Right ventricle myocardium inferior (tissue), 1 donor: ENCODE results near the gene GSE1. TPM values are rescaled to one million over a fixed set of nuclear protein-coding genes. Genes with fewer than 3 reads are reported as not detected.

Experiments
- ATAC-seq: fragments of 200-7000 bp; cut with Tn5 transposase; one replicate; pipeline ENCODE4 v1.9.1; 2020; ENCODE audit warnings: mild to moderate bottlenecking, moderate library complexity
- DNase-seq: peaks from one replicate; pipeline ENCODE4 v3.0.0; 2021; ENCODE audit errors: missing footprints
- intact Hi-C: fragments of 100-400 bp; cut with DNase I; formaldehyde crosslinking; loops from one replicate; pipeline ENCODE4 v1.11.0; 2022
- total RNA-seq: library from RNA; stranded (reverse); fragmentation: NEBNext Ultra II Directional; extraction: Animal tissue kit (Norgen Biotek cat#: 25700); gene quantifications from one replicate; pipeline ENCODE4 v1.2.1, GENCODE V29; 2021
- donor health status: DM: no; HTN: yes; CAD: no; lungs with severe emphysema.

The GSE1 gene
- total RNA-seq, 1 donor from 2014 or later: 28.9 TPM

DNA sequence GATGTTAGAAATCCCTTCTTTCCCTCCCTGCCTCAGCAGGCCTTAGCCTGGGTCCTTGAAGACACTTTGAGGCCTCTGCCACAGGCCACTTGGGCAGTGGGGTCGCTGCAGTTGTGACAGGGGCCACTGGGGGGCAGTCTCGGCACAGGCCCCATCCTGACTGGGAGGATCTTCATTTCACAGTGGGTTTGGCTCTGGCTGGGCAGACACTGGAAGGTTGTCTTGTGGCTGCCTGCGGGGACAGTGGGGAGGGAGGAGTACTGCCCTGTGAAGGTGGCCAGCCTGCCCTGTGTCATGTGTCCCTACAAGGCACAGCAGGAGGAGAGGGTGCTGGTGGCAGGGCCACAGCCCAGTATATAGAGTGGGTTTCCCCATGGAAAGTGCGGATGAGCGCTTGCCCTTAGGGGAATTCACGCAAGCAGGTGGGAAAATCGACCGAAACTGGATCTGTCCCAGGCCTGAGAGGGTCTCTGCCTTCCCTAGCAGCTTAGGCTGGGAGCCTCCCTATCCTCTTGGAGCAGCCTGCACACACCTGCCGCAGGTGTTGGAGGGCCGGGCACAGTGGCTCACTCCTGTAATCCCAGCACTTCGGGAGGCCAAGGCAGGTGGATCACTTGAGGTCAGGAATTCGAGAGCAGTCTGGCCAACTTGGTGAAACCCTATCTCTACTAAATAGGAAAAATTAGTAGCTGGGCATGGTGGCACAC is 46.8 kb downstream of the GSE1 start:
- DNase-seq: peak; percentile 76
- intact Hi-C loops: loop anchor here (1.0 kb wide), 1 partner anchor 58 kb away; no protein-coding TSS in a partner anchor
- ATAC-seq: peak; percentile 91

DNA sequence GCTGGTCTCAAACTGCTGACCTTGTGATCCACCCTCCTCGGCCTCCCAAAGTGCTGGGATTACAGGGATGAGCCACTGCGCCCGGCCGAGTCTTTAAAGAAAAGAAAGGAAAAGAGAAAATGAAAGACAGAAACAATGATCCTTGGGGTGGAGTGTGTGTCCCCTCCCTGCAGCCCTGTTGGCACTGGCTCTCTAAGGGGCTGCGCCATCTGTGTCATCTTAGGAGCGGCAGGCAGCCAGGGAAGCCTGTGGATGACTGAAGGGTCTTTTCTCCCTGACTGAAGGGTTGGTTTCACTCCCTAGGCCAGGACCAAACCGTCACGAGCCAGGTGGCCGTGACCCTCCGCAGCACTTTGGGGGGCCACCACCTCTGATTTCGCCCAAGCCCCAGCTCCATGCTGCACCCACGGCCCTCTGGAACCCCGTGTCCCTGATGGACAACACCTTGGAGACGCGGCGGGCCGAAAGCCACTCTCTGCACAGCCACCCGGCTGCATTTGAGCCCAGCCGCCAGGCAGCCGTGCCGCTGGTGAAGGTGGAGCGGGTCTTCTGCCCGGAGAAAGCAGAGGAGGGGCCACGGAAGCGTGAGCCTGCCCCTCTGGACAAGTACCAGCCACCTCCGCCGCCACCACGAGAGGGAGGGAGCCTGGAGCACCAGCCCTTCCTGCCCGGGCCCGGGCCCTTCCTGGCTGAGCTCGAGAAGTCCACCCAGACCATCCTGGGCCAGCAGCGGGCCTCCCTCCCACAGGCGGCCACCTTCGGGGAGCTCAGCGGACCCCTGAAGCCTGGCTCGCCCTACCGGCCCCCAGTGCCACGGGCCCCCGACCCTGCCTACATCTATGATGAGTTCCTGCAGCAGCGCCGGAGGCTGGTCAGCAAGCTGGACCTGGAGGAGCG is 48.0 kb downstream of the GSE1 start:
- ATAC-seq (no peak), DNase-seq (peak; percentile 53)
- intact Hi-C loops: no loop called here

DNA sequence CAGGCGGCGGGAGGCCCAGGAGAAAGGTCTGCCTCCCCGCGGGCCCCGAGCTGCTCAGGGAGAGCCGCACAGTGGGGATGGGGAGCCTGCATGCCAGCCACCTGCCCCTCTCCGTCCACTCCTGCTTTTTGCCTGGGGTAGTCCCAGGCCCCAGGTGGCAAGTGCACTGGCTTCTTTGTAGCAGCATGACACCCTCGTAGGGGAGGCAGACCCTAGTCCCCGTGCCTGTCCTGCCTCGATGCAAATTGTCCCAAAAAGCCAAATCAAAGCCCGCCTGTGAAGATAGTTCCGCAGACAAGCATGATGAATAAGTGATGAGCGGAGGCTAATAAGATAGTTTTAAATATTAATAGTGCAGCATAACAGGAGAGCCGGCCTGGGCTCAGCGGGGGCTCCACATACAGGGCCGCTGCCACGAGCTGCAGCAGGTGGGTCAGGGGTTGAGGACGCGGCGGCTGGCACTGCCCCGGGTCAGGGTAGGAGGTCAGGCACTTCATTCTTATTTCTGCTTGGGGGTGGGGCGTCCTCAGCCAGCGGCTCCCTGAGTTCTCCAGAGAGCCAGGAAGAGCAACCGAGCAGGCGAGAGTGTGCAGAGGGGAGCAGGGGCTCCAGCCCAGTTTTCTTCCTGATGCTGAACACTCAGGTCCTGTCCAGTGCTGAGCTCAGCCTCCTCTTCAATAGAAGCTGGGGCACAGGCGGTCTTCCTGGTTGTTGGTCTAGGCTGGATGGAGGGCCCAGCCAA is 48.8 kb downstream of the GSE1 start:
- ATAC-seq: no peak
- intact Hi-C loops: no loop called here
- DNase-seq: peak; percentile 46

DNA sequence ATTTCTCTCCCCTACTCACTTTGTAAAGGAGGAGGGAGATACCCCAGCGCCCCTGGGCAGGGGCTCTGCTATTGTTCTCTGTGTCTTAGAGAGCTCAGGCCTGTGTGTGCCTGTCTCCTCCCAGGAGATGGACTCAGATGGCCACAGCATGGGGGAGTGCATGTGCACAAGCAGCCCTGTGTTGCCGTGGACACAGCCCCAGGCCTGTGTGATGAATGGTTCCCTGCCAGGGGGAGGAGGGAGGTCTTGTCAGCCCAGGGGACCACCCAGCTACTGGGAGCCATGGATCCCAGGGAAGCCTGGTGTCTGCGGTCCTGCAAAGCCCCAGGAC is 49.3 kb downstream of the GSE1 start:
- intact Hi-C loops: no loop called here
- DNase-seq: no peak

DNA sequence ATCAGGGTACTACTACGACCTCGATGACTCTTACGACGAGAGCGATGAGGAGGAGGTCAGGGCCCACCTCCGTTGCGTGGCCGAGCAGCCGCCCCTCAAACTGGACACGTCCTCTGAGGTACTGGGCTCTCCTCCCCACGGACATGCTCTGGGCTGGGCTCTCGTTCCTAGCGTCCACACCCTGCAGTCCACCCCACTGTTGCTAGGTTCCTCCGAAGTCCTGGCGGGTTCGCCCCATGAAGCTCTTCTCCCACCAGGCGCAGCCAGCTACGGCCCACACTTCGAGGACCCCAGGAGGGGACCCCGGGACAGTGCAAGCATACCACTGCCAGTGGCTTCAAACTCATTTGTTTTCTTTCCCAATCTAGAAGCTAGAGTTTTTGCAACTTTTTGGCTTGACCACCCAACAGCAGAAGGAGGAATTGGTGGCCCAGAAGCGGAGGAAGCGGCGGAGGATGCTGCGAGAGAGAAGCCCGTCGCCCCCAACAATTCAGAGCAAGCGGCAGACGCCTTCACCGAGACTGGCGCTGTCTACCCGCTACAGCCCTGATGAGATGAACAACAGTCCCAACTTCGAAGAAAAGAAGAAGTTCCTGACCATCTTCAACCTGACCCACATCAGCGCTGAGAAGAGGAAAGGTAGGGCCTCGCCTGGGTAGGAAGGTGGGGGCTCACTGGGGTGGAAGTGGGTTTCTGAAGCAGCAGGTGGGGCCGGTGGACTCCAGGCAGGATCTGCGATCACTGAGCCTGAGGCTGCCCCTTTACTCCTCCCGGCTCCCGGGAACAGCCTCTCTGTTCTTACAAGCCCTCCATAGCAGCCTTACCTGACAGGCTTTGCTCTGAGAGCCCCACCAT is 50.1 kb downstream of the GSE1 start:
- intact Hi-C loops: no loop called here
- ATAC-seq: no peak
- no peak for DNase-seq

More for the DNA sequence above, 49.3 kb downstream of the GSE1 start:
- ATAC-seq: no peak

DNA sequence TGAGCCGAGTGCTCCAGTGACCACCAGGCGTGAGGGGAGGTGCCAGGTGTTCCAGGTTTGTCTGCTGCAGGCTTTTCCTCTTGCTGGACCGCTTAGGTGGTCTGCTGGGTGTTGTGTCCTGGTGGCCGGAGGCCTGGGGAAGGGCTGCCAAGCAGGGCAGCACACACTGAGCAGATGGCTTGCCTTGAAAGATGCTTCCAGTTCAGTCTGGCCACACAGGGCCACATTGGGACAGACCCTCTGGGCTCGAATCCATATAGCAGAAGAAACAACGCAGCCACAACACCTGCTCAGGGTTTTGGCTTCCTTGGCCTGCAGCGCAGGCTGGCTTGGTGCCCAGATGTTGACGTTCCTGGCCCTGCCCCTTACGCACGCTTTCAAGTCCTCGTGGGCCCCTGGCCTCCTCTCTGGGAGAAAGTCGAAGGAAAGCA is 50.8 kb downstream of the GSE1 start:
- no peak for DNase-seq
- intact Hi-C loops: no loop called here
- ATAC-seq: no peak

DNA sequence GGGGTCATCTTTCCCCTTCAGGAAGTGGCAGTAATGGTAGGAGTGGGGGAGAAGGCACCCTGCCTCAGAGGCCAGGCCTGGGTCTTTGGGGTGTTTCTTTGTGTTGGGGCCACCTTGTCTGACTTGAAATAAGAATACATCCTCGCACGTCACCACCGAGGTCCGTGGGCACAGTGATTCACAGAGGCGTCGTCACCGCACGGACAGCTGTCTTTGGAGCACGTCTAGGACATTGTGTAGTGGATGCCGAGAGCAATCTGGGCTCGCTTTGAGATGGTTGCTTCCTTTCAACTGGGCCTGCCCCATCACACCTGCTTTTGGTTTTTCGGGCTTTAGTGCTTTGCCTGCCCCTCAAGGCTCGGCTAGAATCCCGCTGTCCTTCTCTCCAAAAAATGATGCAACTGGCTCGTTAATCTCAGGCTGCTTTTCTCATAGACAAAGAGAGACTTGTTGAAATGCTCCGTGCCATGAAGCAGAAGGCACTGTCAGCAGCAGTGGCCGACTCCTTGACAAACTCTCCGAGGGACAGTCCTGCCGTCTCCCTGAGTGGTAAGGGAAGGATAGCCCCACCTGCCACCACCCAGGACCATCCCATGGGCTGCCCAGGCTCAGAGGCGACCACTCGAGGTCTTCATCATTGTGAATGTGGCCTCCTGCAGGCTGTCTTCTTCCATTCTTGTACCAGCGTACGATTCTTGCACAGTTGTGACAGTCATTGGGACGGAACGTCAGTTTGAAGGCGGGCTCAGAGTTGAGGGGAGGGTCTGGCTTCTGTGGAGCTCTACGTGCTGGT is 51.7 kb downstream of the GSE1 start:
- ATAC-seq: no peak
- DNase-seq: no peak
- intact Hi-C loops: no loop called here

DNA sequence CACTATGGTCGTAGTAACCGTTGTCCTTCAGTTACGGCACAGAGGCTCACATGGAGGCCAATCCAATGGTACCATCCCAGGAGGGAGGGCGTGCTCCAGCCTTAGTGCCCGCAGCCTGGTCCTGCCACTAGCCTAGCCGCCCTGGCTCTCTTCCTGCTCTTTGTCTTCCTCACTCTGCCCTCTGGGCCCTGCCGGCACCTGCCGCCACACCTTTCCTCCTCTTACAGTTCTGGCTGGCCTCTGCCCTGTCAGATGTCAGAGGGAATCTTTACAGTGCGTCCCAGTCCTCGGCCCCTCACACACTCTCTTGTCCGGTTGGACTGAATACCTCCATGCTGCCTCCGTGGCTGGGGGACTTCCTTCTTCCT is 52.2 kb downstream of the GSE1 start:
- ATAC-seq (no peak), DNase-seq (no peak)
- intact Hi-C loops: no loop called here

DNA sequence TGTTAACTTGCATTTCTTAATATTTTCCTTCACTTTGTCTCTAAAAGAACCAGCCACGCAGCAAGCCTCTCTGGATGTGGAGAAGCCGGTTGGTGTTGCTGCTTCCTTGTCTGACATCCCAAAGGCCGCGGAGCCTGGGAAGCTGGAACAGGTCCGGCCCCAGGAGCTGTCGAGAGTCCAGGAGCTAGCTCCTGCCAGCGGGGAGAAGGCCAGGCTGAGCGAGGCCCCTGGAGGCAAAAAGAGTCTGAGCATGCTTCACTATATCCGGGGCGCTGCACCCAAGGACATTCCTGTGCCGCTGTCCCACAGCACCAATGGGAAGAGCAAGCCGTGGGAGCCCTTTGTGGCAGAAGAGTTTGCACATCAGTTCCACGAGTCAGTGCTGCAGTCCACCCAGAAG is 52.8 kb downstream of the GSE1 start:
- DNase-seq (no peak), ATAC-seq (no peak)
- intact Hi-C loops: no loop called here

DNA sequence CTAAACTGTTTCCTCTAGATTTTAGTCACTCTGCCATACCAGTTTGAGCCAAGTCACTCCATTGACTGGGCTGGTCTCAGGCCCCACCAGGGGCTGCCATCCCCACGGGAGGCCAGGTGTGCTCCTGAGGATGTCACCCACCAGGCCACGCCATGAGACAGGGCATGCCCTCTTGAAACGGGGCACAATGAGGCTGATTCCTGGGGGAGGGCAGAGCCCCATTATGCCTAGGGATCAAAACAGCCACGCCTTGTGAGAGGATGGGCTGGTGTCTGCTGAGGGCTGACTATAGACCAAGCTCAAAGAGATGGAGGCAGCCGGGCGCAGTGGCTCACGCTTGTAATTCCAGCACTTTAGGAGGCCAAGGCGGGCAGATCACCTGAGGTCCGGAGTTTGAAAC is 54.1 kb downstream of the GSE1 start:
- ATAC-seq (no peak), DNase-seq (no peak)

DNA sequence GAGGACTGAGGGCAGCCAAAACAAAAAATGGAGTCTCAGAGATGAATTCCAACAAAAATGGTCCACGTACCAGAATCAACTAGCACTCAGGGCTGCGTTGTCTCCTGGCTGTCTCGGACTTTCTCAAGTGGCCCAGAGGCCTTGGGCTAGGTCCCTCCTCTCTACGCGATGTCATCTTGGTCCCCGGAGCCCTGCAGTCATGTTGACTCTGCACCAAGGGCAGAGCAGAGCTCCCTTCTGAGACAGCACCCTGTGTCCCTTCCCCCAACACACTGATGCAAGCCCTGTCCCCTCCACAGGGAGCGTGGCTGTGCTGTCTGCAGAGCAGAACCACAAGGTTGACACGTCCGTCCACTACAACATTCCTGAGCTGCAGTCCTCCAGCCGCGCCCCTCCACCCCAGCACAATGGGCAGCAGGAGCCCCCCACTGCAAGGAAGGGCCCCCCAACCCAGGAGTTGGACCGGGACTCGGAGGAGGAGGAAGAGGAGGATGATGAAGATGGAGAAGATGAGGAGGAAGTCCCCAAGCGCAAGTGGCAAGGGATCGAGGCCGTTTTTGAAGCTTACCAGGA is 54.8 kb downstream of the GSE1 start:
- ATAC-seq: no peak
- intact Hi-C loops: no loop called here

More for the DNA sequence above, 54.1 kb downstream of the GSE1 start:
- intact Hi-C loops: no loop called here

DNA sequence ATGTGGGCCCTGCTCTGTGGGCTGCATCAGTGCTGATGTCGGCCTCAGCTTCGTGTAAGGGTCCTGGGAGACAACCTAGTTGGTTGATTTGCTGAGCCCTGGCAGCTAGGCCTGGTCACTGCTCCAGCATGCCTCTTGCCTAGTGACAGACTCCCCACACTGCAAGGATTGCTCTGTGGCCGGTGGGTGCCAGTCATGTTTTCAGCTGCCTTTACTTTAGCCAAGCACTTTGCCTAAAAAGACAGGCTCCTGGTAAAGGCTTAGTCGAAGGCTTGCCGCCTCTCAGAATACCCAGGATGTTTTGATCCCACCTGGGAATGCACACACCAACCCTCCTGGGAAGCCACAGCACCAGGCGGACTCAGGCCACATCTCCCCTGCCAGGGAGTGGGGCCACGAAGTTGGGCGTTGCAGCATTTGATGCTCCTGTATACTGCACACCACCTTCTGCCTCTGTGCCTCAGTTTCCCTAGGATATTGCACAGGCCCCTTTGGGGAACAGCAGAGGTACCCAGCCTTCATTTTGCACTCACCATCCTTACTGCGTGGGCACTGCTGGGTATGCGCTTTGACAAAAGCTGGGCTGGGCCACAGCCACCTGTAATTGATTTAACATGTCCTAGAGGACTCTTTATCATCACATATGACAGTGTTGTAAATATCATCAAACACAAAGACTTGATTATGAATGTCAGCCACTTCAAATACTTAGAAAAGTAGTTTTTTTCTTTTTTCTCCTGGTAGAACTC is 55.7 kb downstream of the GSE1 start:
- no peak for DNase-seq

More for the DNA sequence above, 54.8 kb downstream of the GSE1 start:
- no peak for DNase-seq

DNA sequence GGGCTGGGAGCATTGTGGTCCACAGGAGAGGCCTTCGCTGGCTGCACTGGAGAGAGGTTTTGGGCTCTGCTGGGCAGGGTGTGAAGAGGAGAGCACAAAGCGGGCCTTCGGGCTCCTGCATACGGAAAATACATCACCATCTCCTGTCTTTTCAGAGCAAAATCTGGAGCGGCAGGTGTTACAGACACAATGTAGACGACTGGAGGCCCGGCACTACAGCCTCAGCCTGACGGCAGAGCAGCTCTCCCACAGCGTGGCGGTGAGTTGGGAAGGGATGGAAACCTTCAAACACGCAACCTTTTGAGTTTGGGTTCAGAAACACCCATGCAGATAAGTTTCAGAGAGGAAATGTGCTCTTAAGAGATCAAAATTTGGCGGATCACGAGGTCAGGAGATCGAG is 57.7 kb downstream of the GSE1 start:
- intact Hi-C loops: no loop called here
- DNase-seq (no peak), ATAC-seq (no peak)

More for the DNA sequence above, 55.7 kb downstream of the GSE1 start:
- intact Hi-C loops: no loop called here
- no peak for ATAC-seq

DNA sequence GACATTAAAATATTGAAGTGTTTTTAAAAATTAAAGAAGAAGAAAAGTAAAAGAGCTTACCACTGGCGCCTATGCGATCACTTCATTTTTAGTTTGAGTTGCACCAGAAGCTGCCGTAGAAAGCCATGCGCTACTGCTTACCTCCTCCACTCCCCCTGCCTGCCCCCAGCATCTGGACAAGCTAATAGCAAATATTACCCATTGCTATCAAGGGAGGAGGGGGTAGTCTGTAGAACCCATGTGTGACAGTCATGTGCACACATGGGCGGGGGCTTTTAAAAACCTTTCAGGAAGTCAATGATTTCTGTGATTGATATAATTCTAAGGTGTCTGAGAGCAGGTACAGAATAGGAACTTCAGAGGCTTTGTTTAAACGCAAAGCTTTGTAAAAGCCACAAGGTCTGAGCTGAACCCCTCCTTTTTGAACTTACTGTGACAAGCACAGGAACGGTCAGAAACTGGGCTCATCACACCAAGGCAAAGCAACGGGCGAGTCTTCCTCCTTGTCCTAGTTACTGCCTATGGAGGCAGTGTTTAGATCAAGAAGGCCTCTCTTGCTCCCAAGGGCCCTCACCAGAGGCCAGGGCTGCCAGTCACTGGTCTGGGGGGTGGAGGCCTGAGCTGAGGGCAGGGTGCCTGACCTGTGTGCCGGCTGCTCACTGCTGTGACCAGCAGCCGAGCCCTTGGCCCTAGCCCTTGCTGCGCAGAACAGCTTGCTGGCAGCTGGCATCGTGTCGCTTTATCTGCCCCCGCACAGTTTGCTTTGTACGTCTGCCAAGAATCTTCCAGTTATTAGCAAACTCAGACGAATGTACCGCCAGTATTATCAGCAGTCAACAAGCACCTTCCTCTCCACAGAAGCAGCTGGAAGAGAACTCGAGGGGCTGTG is 60.7 kb downstream of the GSE1 start:
- ATAC-seq: peak; percentile 94
- intact Hi-C loops: no loop called here
- no peak for DNase-seq

DNA sequence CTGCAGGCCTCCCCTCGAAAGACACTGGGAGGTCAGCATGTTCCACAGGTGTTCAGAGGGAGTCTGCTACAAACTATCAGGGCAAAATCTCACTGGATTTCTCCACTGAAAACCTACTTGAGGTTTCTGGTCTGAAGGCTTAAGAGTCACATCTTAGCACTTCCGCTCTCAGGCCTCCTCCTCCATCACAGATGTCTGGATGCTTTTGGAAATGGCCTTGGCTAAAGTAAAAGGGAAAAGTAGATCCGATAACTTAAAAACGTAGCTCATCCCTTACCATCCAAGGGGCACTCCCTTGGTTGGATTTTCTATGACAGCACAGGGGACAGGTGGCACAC is 61.3 kb downstream of the GSE1 start:
- ATAC-seq (no peak), DNase-seq (no peak)
- intact Hi-C loops: no loop called here

DNA sequence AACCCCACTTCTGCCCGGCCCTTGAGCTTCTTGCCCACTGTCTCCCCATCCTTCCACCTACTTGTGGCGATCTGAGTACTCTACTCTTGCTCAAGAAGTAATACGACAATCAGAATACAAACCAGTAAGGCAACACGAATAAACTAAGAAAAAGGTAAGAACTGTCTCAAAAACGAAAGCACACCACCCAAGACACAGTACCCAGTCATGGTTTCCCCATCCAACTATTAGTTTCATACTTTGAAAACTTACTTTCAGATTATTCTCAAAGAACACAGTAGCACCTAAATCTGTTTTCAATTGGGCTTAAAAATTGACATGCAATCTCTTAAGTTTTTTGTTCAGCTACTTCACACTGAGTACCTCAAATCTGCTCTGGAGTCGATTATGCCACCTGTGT is 61.7 kb downstream of the GSE1 start:
- ATAC-seq: no peak
- DNase-seq: no peak
- intact Hi-C loops: no loop called here
